Heart left ventricle (tissue), 13 donors: Measurements from ENCODE around the gene RFESD.

Experiments used
- CTCF ChIP-seq, 12 donors: fragments of 200-600 bp; sonication (generic) in 4 of 12; IDR thresholded peaks; one replicate each; pipeline versions ENCODE4 v1.5.0 to v1.8.0; 2018 to 2022; ENCODE audit warnings: antibody characterized with exemption in 12 of 12, mild to moderate bottlenecking in 5 of 12
- POLR2A ChIP-seq, 2 donors: fragments of 450-650 bp; IDR thresholded peaks; one replicate each; pipeline ENCODE4 v1.6.1; 2017; ENCODE audit warnings: antibody characterized with exemption in 2 of 2, mild to moderate bottlenecking in 2 of 2, moderate library complexity in 2 of 2
- donor health status: ischemic (EF 13 %, LVEDD 7.1; RV severe dilation, severe dysfunction).
- donor health status: DM: no; HTN: yes; CAD: no.
- donor health status: DM: no; HTN: no; CAD: no.
- donor health status: ischemic (EF 25% LVEDD 6.9; RV normal size, moderate dysfunction).
- donor health status: ischemic (EF 25% LVEDD 5.7; RV mildly dilated, moderate dysfunction).
- donor health status: ischemic (EF 35%, LVEDD 5.7; RV mildly dilated, moderate dysfunction).
- donor health status: nonischemic (EF 11% LVEDD 7.7; RV severe dilation, severe dysfunction).
- donor health status: DM: yes; HTN: yes; CAD: no.
- donor health status: PGD.
- donor health status: ischemic (EF 29% LVEDD 5.4; RV normal size, mild dysfunction).
- donor health status: nonischemic (EF 23%, LVEDD 6.1; RV moderate dilation, normal function).

- TF ChIP-seq CTCF (IDR thresholded peaks at IDR 0.05), result no peak
- no peak for TF ChIP-seq POLR2A (IDR thresholded peaks at IDR 0.05)
Observed at GRCh38 chr5:95605786-95606185, 40.8 kb upstream of the RFESD start.
